Breast epithelium (tissue), 3 donors: ENCODE results near the gene CALN1.

Experiments used
- POLR2A ChIP-seq: fragments of 450-650 bp; IDR thresholded peaks from one replicate; pipeline ENCODE4 v1.6.1; 2016; ENCODE audit warnings: antibody characterized with exemption, mild to moderate bottlenecking, moderate library complexity
- POLR2AphosphoS5 ChIP-seq, 3 donors: sonication (generic); formaldehyde crosslinking; IDR thresholded peaks; one replicate each; pipeline ENCODE4 v1.6.1; 2017; ENCODE audit warnings: antibody characterized with exemption in 3 of 3
- TF ChIP-seq, protein P1 (sequence below), 3 donors: fragments of 450-650 bp; IDR thresholded peaks; one replicate each; pipeline ENCODE4 v1.5.1; 2016 to 2017; ENCODE audit warnings: antibody characterized with exemption in 3 of 3, mild to moderate bottlenecking in 3 of 3, moderate library complexity in 3 of 3

GRCh38 chr7:72038022-72038732 lies 374.0 kb downstream of the CALN1 start:
- TF ChIP-seq, protein P1, sequence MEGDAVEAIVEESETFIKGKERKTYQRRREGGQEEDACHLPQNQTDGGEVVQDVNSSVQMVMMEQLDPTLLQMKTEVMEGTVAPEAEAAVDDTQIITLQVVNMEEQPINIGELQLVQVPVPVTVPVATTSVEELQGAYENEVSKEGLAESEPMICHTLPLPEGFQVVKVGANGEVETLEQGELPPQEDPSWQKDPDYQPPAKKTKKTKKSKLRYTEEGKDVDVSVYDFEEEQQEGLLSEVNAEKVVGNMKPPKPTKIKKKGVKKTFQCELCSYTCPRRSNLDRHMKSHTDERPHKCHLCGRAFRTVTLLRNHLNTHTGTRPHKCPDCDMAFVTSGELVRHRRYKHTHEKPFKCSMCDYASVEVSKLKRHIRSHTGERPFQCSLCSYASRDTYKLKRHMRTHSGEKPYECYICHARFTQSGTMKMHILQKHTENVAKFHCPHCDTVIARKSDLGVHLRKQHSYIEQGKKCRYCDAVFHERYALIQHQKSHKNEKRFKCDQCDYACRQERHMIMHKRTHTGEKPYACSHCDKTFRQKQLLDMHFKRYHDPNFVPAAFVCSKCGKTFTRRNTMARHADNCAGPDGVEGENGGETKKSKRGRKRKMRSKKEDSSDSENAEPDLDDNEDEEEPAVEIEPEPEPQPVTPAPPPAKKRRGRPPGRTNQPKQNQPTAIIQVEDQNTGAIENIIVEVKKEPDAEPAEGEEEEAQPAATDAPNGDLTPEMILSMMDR (IDR thresholded peaks at IDR 0.05) = no peak
- no peak for TF ChIP-seq POLR2A
- TF ChIP-seq POLR2AphosphoS5 (IDR thresholded peaks at IDR 0.05) = no peak
